Breast epithelium (tissue), 4 donors: ENCODE results near the gene MPST. TPM values are rescaled to one million over a fixed set of nuclear protein-coding genes. Genes with fewer than 3 reads are reported as not detected.

Experiments
- DNase-seq, 2 donors: peaks; one replicate each; pipeline ENCODE4 v3.0.0-alpha.2; 2019; ENCODE audit warnings: low spot score in 2 of 2
- H3K27ac ChIP-seq, 2 donors: fragments of 200-600 bp; sonication (generic) in 1 of 2; one replicate each; pipeline ENCODE4 v1.5.1; 2016 to 2019; ENCODE audit warnings: mild to moderate bottlenecking in 1 of 2
- H3K27me3 ChIP-seq, 2 donors: fragments of 200-600 bp; sonication (generic) in 1 of 2; one replicate each; pipeline versions ENCODE4 v1.5.1 to v1.6.0; 2017 to 2019; ENCODE audit warnings: control low read depth in 1 of 2, mild to moderate bottlenecking in 1 of 2
- H3K36me3 ChIP-seq: fragments of 200-600 bp; one replicate; pipeline ENCODE4 v1.5.1; 2019
- H3K4me1 ChIP-seq, 2 donors: fragments of 200-600 bp; sonication (generic); one replicate each; pipeline ENCODE4 v1.5.1; 2016 to 2019; ENCODE audit warnings: control low read depth in 1 of 2
- H3K4me3 ChIP-seq, 3 donors: fragments of 200-600 bp; sonication (generic); 1 replicate in 2 of 3; 2 replicates in 1 of 3; pipeline ENCODE4 v1.5.1; 2016 to 2019; ENCODE audit warnings: mild to moderate bottlenecking in 3 of 3, moderate library complexity in 2 of 3
- H3K9me3 ChIP-seq, 2 donors: fragments of 200-600 bp; sonication (generic) in 1 of 2; one replicate each; pipeline ENCODE4 v1.5.1; 2016 to 2019; ENCODE audit warnings: control low read depth in 1 of 2
- CTCF ChIP-seq, 3 donors: fragments of 450-650 bp; IDR thresholded peaks; one replicate each; pipeline ENCODE4 v1.5.1; 2016 to 2017; ENCODE audit warnings: antibody characterized with exemption in 3 of 3, mild to moderate bottlenecking in 3 of 3, moderate library complexity in 3 of 3
- POLR2A ChIP-seq: fragments of 450-650 bp; IDR thresholded peaks from one replicate; pipeline ENCODE4 v1.6.1; 2016; ENCODE audit warnings: antibody characterized with exemption, mild to moderate bottlenecking, moderate library complexity
- POLR2AphosphoS5 ChIP-seq, 3 donors: sonication (generic); formaldehyde crosslinking; IDR thresholded peaks; one replicate each; pipeline ENCODE4 v1.6.1; 2017; ENCODE audit warnings: antibody characterized with exemption in 3 of 3
- intact Hi-C: fragments of 100-400 bp; cut with DNase I; formaldehyde crosslinking; loops from one replicate; pipeline ENCODE4 v1.15.1; 2023; ENCODE audit warnings: low total_unique reads
- total RNA-seq, 3 donors: library from RNA; depleted of rRNA; stranded (reverse); fragments of >200 nt; gene quantifications; one replicate each; pipeline ENCODE4 v1.1.0, GENCODE V29; 2016

Gene MPST
- total RNA-seq, 3 donors from 2014 or later = 72.0 to 175 (median 113) TPM

DNA sequence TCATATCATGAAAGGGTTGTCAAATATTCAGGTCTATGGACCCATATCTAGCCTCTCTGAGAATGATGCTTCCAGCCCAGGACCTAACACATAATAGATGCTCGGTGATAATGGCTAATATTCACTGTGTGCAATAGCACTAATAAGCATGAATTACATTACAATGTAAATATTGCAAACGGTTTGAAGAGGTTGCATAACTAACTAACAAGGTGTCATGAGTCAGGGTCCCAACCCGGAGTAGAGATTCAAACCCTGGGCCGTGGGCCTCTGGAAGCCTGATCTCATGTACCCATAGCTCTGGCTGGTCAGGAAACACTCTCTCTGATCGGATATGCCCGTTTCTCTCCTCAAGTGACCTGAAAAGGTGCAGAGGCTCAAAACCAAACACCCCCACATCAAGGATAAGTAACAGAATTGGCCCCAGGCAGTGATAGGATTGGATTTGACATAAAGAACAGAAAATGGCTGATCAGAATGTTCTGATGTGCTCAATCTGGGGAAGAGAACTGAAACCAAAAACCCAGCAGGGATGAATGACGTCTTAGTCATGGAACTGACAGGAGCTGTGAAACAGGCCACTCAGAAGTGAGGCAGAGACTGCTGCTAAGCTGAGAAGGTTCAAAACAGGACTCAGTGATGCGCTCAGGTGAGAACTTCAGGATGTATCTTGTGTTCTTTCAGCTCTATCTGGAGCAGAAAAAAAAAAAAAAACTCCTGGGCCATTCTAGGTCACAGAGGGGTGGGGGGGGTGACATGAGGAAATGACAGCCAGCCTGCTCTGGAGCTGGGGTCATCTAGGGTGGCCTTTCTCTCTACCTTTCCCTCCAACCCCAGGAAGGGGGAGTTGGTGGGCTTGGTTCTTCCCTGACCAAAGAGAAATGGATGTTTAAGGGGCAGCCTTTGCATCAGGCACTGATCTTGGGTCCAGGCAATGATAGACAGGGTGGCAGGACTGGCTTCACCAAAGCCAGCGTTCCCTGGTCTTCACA is 25.4 kb downstream of the MPST start:
- no peak for DNase-seq
- no peak overlapping the region for H3K4me3 ChIP-seq
- H3K9me3 ChIP-seq = no peaks in the 10 kb centered on the region
- no peak overlapping the region for H3K27ac ChIP-seq
- H3K27me3 ChIP-seq = no peaks in the 10 kb centered on the region
- no peaks in the 10 kb centered on the region for H3K36me3 ChIP-seq
- no peaks in the 10 kb centered on the region for H3K4me1 ChIP-seq
- TF ChIP-seq POLR2AphosphoS5 (IDR thresholded peaks at IDR 0.05) = no peak
- no peak for TF ChIP-seq POLR2A
- no peak for TF ChIP-seq CTCF (IDR thresholded peaks at IDR 0.05)
- intact Hi-C loops = no loop called here

DNA sequence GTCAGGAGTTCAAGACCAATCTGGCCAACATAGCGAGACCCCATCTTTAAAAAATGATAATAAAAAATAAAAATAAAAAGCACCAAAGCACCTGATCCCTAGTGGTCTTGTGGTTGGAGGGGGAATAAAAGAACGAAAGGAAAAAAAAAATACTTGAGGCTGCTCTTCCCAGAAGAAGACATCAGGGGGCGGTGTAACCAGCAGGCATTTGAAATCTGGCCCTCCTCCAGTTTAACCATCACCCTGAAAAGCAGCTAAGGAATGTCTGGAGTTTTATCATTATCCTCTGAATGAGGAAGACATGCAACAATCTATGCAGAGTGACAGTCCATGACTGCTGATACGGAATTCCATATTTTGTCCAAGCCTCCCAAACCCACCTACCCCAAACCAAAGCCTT is 26.4 kb downstream of the MPST start:
- no peak for TF ChIP-seq POLR2AphosphoS5 (IDR thresholded peaks at IDR 0.05)
- TF ChIP-seq CTCF (IDR thresholded peaks at IDR 0.05) = no peak
- no peak for TF ChIP-seq POLR2A
- Histone ChIP-seq H3K4me1 (no peaks in the 10 kb centered on the region), H3K27me3 (no peaks in the 10 kb centered on the region), H3K36me3 (no peaks in the 10 kb centered on the region), H3K9me3 (no peaks in the 10 kb centered on the region), H3K4me3 (no peak overlapping the region), H3K27ac (no peak overlapping the region)
- intact Hi-C loops = no loop called here
- no peak for DNase-seq

DNA sequence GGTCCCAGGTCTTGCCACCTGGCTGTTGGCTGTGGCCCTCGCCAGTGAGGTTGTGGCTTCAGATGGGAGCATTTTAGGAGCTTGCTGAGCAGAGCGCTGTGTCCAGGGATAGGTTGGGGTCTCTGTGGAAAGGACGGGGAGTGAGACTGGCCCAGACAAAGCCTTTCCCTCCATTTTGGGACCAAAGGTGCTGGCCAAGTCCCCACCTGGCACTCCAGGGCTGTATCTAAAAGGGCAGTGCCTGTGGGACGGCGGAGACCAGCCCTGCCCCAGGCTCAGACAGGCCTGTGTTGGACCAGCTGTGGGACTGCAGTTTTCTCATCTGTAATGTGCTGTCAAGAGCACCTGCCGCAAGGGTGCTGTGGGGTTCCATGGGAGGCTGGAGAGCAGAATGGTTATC is 27.0 kb downstream of the MPST start:
- H3K36me3 ChIP-seq = no peaks in the 10 kb centered on the region
- intact Hi-C loops = no loop called here
- no peaks in the 10 kb centered on the region for H3K27me3 ChIP-seq
- H3K27ac ChIP-seq = no peak overlapping the region
- DNase-seq = no peak
- no peaks in the 10 kb centered on the region for H3K4me1 ChIP-seq
- no peaks in the 10 kb centered on the region for H3K9me3 ChIP-seq
- TF ChIP-seq POLR2AphosphoS5 (IDR thresholded peaks at IDR 0.05) = no peak
- no peak for TF ChIP-seq CTCF (IDR thresholded peaks at IDR 0.05)
- no peak for TF ChIP-seq POLR2A
- H3K4me3 ChIP-seq = no peak overlapping the region

- no peaks in the 10 kb centered on the region for H3K27me3 ChIP-seq
- H3K9me3 ChIP-seq = no peaks in the 10 kb centered on the region
- TF ChIP-seq POLR2A (no peak), CTCF (IDR thresholded peaks at IDR 0.05) (no peak), POLR2AphosphoS5 (IDR thresholded peaks at IDR 0.05) (no peak)
- no peak overlapping the region for H3K27ac ChIP-seq
- DNase-seq = no peak
- H3K4me3 ChIP-seq = no peak overlapping the region
- intact Hi-C loops = no loop called here
- no peaks in the 10 kb centered on the region for H3K36me3 ChIP-seq
- no peaks in the 10 kb centered on the region for H3K4me1 ChIP-seq
Observed at GRCh38 chr22:37047006-37047405, 27.5 kb downstream of the MPST start.

GRCh38 chr22:37048133-37048532 is 28.6 kb downstream of the MPST start:
- intact Hi-C loops = no loop called here
- Histone ChIP-seq H3K4me1 (no peaks in the 10 kb centered on the region), H3K36me3 (no peaks in the 10 kb centered on the region), H3K4me3 (no peak overlapping the region), H3K27ac (no peak overlapping the region), H3K9me3 (no peaks in the 10 kb centered on the region), H3K27me3 (no peaks in the 10 kb centered on the region)
- no peak for DNase-seq
- no peak for TF ChIP-seq POLR2AphosphoS5 (IDR thresholded peaks at IDR 0.05)
- no peak for TF ChIP-seq CTCF (IDR thresholded peaks at IDR 0.05)
- no peak for TF ChIP-seq POLR2A
